A549 (cell line): ENCODE results near the gene SLC25A15. TPM values are rescaled to one million over a fixed set of nuclear protein-coding genes. Genes with fewer than 3 reads are reported as not detected.

Source experiments
- ATAC-seq, 2 experiments: fragments of 200-7000 bp in 1 of 2; fragments of >200 bp in 1 of 2; cut with Nextera tagmentation in 1 of 2; cut with Tn5 transposase in 1 of 2; 3 replicates each; pipeline versions ENCODE4 v1.8.0 to v1.9.1; 2018 to 2020; ENCODE audit warnings: mild to moderate bottlenecking in 1 of 2, moderate library complexity in 1 of 2
- CTCF ChIA-PET: fragments of 300-600 bp; sonication (Branson Sonifier 250); formaldehyde crosslinking; extraction: SDS; loops from one replicate; lab custom pipeline; 2021; ENCODE audit warnings: antibody characterized with exemption, inconsistent platforms; lab: Yijun Ruan, JAX
- POLR2A ChIA-PET: fragments of 350-600 bp; formaldehyde crosslinking; extraction: SDS; loops from one replicate; lab custom pipeline; 2021; ENCODE audit warnings: antibody characterized with exemption, inconsistent platforms; lab: Yijun Ruan, JAX
- DNase-seq, 2 experiments: peaks; one replicate each; pipeline versions ENCODE4 v3.0.0 to v3.0.0-alpha.2; 2011 to 2016; ENCODE audit warnings: low read depth in 1 of 2, low spot score in 1 of 2
- FAIRE-seq: peaks from 2 replicates; lab custom pipeline; 2011; peaks lifted over from hg19 to GRCh38; lab: Jason Lieb, UNC
- H3K27ac ChIP-seq, 2 experiments: fragments of >200 bp; sonication (Bioruptor Twin); formaldehyde crosslinking; 3 replicates each; pipeline ENCODE4 v1.5.1; 2016 to 2017
- H3K4me1 ChIP-seq: fragments of >200 bp; sonication (Bioruptor Twin); formaldehyde crosslinking; 3 replicates; pipeline ENCODE4 v1.6.1; 2016
- H3K4me2 ChIP-seq: fragments of >200 bp; sonication (Bioruptor Twin); formaldehyde crosslinking; 3 replicates; pipeline ENCODE4 v1.6.1; 2016
- H3K4me3 ChIP-seq: fragments of >200 bp; sonication (Bioruptor Twin); formaldehyde crosslinking; 3 replicates; pipeline ENCODE4 v1.5.1; 2016
- H3K9me3 ChIP-seq: fragments of >200 bp; sonication (Bioruptor Twin); formaldehyde crosslinking; 3 replicates; pipeline ENCODE4 v1.6.1; 2016
- ATOH8 ChIP-seq: fragments of 250-450 bp; sonication (Bioruptor Pico); IDR thresholded peaks from 2 replicates; pipeline ENCODE4 v1.5.0; 2020; ENCODE audit warnings: low read depth, mild to moderate bottlenecking, moderate library complexity
- BCL3 ChIP-seq: fragments of >200 bp; sonication (Bioruptor Twin); formaldehyde crosslinking; IDR thresholded peaks from 3 replicates; pipeline ENCODE4 v1.6.1; 2016
- CBX2 ChIP-seq: fragments of 200-600 bp; sonication (generic); IDR thresholded peaks from 2 replicates; pipeline ENCODE4 v1.6.1; 2016; ENCODE audit warnings: low read depth, mild to moderate bottlenecking, borderline replicate concordance
- CBX8 ChIP-seq: fragments of 200-600 bp; sonication (generic); IDR thresholded peaks from 2 replicates; pipeline ENCODE4 v1.6.1; 2016
- CHD2 ChIP-seq: fragments of 150-350 bp; IDR thresholded peaks from 2 replicates; pipeline ENCODE4 v1.6.1; 2014; ENCODE audit warnings: low read length; ENCODE audit not compliant: partially characterized antibody
- CHD4 ChIP-seq: fragments of 200-600 bp; sonication (generic); IDR thresholded peaks from 2 replicates; pipeline ENCODE4 v1.6.1; 2016; ENCODE audit warnings: antibody characterized with exemption, mild to moderate bottlenecking, borderline replicate concordance
- FOSB ChIP-seq: fragments of 250-450 bp; sonication (Bioruptor Pico); IDR thresholded peaks from 2 replicates; pipeline ENCODE4 v1.5.0; 2020; ENCODE audit warnings: mild to moderate bottlenecking, moderate library complexity
- FOSL2 ChIP-seq, 2 experiments: fragments of 450-650 bp in 1 of 2; fragments of >200 bp in 1 of 2; sonication (Bioruptor Twin) in 1 of 2; formaldehyde crosslinking; IDR thresholded peaks; 2 replicates each; pipeline versions ENCODE4 v1.5.0 to v1.6.1; 2016 to 2020; ENCODE audit warnings: mild to moderate bottlenecking in 1 of 2, moderate library complexity in 1 of 2
- GATA3 ChIP-seq: IDR thresholded peaks from 2 replicates; pipeline ENCODE4 v1.6.1; 2012; ENCODE audit warnings: borderline replicate concordance
- HEYL ChIP-seq: fragments of 250-450 bp; sonication (Bioruptor Pico); IDR thresholded peaks from 2 replicates; pipeline ENCODE4 v1.8.0; 2021; ENCODE audit warnings: mild to moderate bottlenecking, moderate library complexity
- HOXA7 ChIP-seq: fragments of 250-450 bp; sonication (Bioruptor Pico); IDR thresholded peaks from 2 replicates; pipeline ENCODE4 v1.5.0; 2020; ENCODE audit warnings: mild to moderate bottlenecking, moderate library complexity
- HOXB13 ChIP-seq: fragments of 250-450 bp; sonication (Bioruptor Pico); IDR thresholded peaks from 2 replicates; pipeline ENCODE4 v1.5.0; 2020; ENCODE audit warnings: low read depth, mild to moderate bottlenecking, moderate library complexity
- KDM1A ChIP-seq: fragments of 200-600 bp; sonication (generic); IDR thresholded peaks from 2 replicates; pipeline ENCODE4 v1.6.1; 2016; ENCODE audit warnings: low read depth, mild to moderate bottlenecking
- MAX ChIP-seq: IDR thresholded peaks from 2 replicates; pipeline ENCODE4 v1.6.1; 2012
- MAZ ChIP-seq: fragments of 150-350 bp; IDR thresholded peaks from 2 replicates; pipeline ENCODE4 v1.6.1; 2014; ENCODE audit warnings: antibody characterized with exemption, low read depth, low read length, borderline replicate concordance
- NFE2L2 ChIP-seq: fragments of 150-350 bp; conservative IDR thresholded peaks from 2 replicates; pipeline ENCODE4 v1.6.1; 2014; ENCODE audit warnings: low read length
- RCOR1 ChIP-seq: fragments of 150-350 bp; IDR thresholded peaks from 2 replicates; pipeline ENCODE4 v1.6.1; 2014; ENCODE audit warnings: antibody characterized with exemption, low read length, low read depth
- SREBF2 ChIP-seq: fragments of 450-650 bp; IDR thresholded peaks from 2 replicates; pipeline ENCODE4 v1.6.1; 2014; ENCODE audit warnings: mild to moderate bottlenecking, moderate library complexity
- ZFP36 ChIP-seq: fragments of 450-650 bp; IDR thresholded peaks from 2 replicates; pipeline ENCODE4 v1.6.1; 2014; ENCODE audit warnings: borderline replicate concordance; ENCODE audit not compliant: partially characterized antibody
- WGBS: methylation state at CpG from one replicate; pipeline ENCODE4 v1.1.6; 2017; ENCODE audit errors: missing lambda C conversion rate; 5-methylcytosine and 5-hydroxymethylcytosine counted together
- polyA plus RNA-seq, 4 experiments: library from polyadenylated mRNA; depleted of rRNA in 3 of 4; stranded (reverse); fragments of >200 nt; fragmentation: RNase III in 1 of 4; extraction: RNeasy Plus Mini Kit Qiagen cat#74134 plus additional on column Dnase treatment in 1 of 4; gene quantifications; 2 replicates in 3 of 4; 3 replicates in 1 of 4; pipeline ENCODE4 v1.2.3, GENCODE V29; 2011 to 2017
- TF ChIP-seq, protein P1 (sequence below): fragments of >200 bp; sonication (Bioruptor Twin); formaldehyde crosslinking; IDR thresholded peaks from 2 replicates; pipeline ENCODE4 v1.6.1; 2016

SLC25A15 gene
- polyA plus RNA-seq, 2 of the 4 experiments (the other 2 are of a cell fraction), result 14.0 to 23.3 TPM

- Histone ChIP-seq H3K4me2 (no peak overlapping the region), H3K9me3 (no peaks in the 10 kb centered on the region), H3K4me1 (no peaks in the 10 kb centered on the region), H3K4me3 (no peak overlapping the region), H3K27ac (no peak overlapping the region)
- ChIA-PET POLR2A (interaction anchor here (0.7 kb wide), 1 partner anchor 1741 kb away, joined by 6 read pairs; the partner anchor contains the start of genes NHLRC3 and PROSER1), CTCF (interaction anchor here (0.7 to 5.0 kb wide), 4 partner anchors 10 to 1096 kb away, joined by 3 to 41 read pairs (median 3); partner anchors contain the start of gene SLC25A15)
- DNase-seq (no peak), ATAC-seq (no peak), FAIRE-seq (no peak)
- 58% methylated on average over 4 of the region's 4 CpGs for WGBS
- no peak for TF ChIP-seq CBX2
- TF ChIP-seq SREBF2, result no peak
- TF ChIP-seq FOSB (CRISPR knock-in tag), result no peak
- TF ChIP-seq MAZ, result no peak
- TF ChIP-seq CHD2, result no peak
- TF ChIP-seq HOXA7 (CRISPR knock-in tag), result no peak
- no peak for TF ChIP-seq CBX8
- no peak for TF ChIP-seq FOSL2 (IDR thresholded peaks at IDR 0.05)
- TF ChIP-seq FOSL2 (CRISPR knock-in tag; IDR thresholded peaks at IDR 0.05), result no peak
- TF ChIP-seq CHD4, result no peak
- no peak for TF ChIP-seq ZFP36
- no peak for TF ChIP-seq RCOR1
These were observed 10.4 kb upstream of the SLC25A15 start for GRCh38 chr13:40779049-40779448.

DNA sequence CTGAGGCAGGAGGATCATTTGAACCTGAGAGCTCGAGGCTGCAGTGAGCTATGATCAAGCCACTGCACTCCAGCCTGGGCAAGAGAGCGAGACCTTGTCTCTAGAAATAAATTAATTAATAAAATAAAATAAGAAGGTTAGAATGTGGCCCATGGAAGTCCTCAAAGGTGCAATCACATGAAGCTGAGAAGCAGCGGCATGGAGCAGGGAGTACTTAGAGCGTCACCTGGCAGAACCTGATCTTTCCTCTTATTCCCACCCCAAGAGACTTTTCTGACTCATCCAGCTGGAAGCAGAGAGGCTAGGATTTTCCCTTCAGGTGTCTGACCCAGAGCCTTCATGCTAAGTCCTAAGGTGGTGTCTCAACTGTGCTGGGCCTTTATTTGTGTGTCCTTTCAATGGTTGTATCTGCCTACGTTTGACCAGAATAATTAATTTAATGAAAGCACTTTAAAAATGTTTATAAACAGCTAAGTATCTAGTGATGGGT is 9.6 kb upstream of the SLC25A15 start:
- WGBS, result 90% methylated on average over 5 of the region's 5 CpGs

DNA sequence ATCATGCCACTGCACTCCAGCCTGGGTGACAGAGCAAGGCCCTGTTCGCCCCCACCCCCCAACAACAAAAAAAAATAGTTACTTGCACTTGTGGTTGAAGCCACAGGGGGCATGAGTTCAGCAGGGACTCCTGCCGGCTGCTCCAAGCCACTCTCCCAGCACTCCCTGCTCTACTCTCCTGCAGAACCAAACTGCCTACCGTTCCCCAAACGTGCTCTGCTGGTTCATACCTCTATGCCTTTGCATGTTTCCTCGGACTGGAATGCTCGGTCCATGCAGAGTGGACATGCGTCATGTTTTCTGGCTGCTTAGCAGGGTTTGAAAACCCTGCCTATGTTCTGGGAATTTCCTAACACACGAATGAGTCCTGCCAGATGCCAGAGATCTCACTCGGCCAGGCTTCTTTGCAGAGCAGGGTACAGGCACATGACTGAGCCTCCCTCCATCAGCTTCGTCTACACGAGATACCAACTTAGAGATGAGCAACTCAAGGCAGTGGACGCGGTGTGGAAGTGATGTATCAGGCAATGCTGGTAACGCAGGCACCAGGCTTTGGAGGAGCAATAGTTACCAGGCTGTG is 8.5 kb upstream of the SLC25A15 start:
- H3K4me3 ChIP-seq, result no peak overlapping the region
- 68% methylated on average over 14 of the region's 14 CpGs for WGBS
- DNase-seq (peak in 1 of 2 experiments; percentile 33), ATAC-seq (peak; percentile 45 to 59; a peak in 3 of 6 replicates), FAIRE-seq (no peak)
- H3K4me1 ChIP-seq, result no peaks in the 10 kb centered on the region
- no peaks in the 10 kb centered on the region for H3K9me3 ChIP-seq
- CTCF ChIA-PET, result no interaction called here
- TF ChIP-seq NFE2L2 (no peak), BCL3 (no peak), HEYL (CRISPR knock-in tag) (no peak), HOXA7 (CRISPR knock-in tag) (no peak), CBX2 (no peak), GATA3 (no peak), ATOH8 (CRISPR knock-in tag) (no peak)
- no peak overlapping the region for H3K4me2 ChIP-seq
- H3K27ac ChIP-seq, result no peak overlapping the region
- POLR2A ChIA-PET, result no interaction called here

More for the DNA sequence above, 9.6 kb upstream of the SLC25A15 start:
- no peak overlapping the region for H3K4me3 ChIP-seq
- H3K4me2 ChIP-seq, result no peak overlapping the region
- FAIRE-seq, result no peak
- no peak for ATAC-seq
- TF ChIP-seq, protein P1, sequence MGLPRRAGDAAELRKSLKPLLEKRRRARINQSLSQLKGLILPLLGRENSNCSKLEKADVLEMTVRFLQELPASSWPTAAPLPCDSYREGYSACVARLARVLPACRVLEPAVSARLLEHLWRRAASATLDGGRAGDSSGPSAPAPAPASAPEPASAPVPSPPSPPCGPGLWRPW, result no peak
- TF ChIP-seq MAX (no peak), KDM1A (no peak), HOXB13 (no peak)
- no peaks in the 10 kb centered on the region for H3K4me1 ChIP-seq
- H3K9me3 ChIP-seq, result no peaks in the 10 kb centered on the region
- ChIA-PET CTCF (interaction anchor here (0.7 to 5.0 kb wide), 2 partner anchors 9 to 708 kb away, joined by 3 to 41 read pairs; partner anchors contain the start of gene SLC25A15), POLR2A (no interaction called here)
- no peak overlapping the region for H3K27ac ChIP-seq
- DNase-seq, result no peak
